Measurements from ENCODE around the gene PLGLB1. TPM values are rescaled to one million over a fixed set of nuclear protein-coding genes. Genes with fewer than 3 reads are reported as not detected.
"Not testable (repeated sequence)": the region's sequence is repeated elsewhere in the genome, so short reads cannot be mapped to it uniquely, and the experiment has no call there.

PLGLB1 gene
- total RNA-seq = 0.85 and 3.4 TPM in 2 replicates

DNA sequence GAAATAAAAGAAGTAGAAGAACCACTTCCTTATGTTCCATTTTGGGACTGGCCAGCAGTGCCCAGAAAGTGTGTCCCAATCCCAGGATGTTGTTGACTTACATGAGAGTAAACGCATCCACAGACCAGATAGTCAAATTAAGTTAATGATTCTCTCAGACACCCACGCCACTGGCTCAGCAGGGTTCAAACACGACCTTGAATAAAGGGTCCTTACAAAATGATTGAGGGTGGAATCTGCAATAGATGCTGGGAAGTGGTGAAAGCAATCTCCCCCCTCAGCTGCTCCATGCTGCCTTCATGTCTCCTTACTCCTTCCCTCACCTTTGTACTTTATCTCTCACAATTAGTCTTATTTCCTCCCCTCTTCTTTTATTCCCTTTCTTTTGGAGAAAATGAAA lies at the start of gene PLGLB1:
Gene PLGLB1, minus strand, starts transcription at position 101 of the 400 bp plus-strand sequence. Its CDS starts 61 bp downstream, at position 40.
- H3K4me3 Mint-ChIP-seq; H3K27me3 Mint-ChIP-seq; intact Hi-C loops (cut with micrococcal nuclease); H3K27ac Mint-ChIP-seq; H3K4me1 Mint-ChIP-seq; DNase-seq; H3K9me3 Mint-ChIP-seq; H3K36me3 Mint-ChIP-seq (ENCODE audit: low read depth): not testable (repeated sequence)

- intact Hi-C loops (cut with micrococcal nuclease); H3K9me3 Mint-ChIP-seq; H3K27ac Mint-ChIP-seq; H3K27me3 Mint-ChIP-seq; H3K36me3 Mint-ChIP-seq (ENCODE audit: low read depth); DNase-seq; H3K4me3 Mint-ChIP-seq; H3K4me1 Mint-ChIP-seq: not testable (repeated sequence)
Measured at GRCh38 chr2:87064305-87064704, 42.7 kb upstream of the PLGLB1 start.

- H3K9me3 Mint-ChIP-seq; intact Hi-C loops (cut with micrococcal nuclease); H3K36me3 Mint-ChIP-seq (ENCODE audit: low read depth); H3K27me3 Mint-ChIP-seq; H3K4me3 Mint-ChIP-seq; DNase-seq; H3K4me1 Mint-ChIP-seq; H3K27ac Mint-ChIP-seq: not testable (repeated sequence)
Measured at GRCh38 chr2:87063431-87063830, 41.8 kb upstream of the PLGLB1 start.

DNA sequence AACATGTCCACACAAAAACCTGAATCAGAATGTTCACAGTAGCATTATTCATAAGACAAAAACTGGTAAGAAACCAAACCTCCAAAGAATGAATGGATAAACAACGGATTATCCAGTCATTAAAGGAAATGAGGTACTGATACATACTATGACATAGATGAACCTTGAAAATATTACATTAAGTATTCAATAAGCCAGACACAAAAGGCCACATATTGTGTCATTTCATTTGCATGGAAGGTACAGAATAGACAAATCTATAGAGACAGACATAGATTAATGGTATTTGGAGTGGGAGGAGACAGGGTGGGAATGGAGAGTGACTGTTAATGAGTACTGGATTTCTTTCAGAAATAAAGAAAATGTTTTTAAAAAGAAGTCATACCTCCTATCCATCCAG lies 39.9 kb upstream of the PLGLB1 start:
- H3K27me3 Mint-ChIP-seq; H3K9me3 Mint-ChIP-seq; H3K4me3 Mint-ChIP-seq; intact Hi-C loops (cut with micrococcal nuclease); H3K27ac Mint-ChIP-seq; DNase-seq; H3K4me1 Mint-ChIP-seq; H3K36me3 Mint-ChIP-seq (ENCODE audit: low read depth): not testable (repeated sequence)

DNA sequence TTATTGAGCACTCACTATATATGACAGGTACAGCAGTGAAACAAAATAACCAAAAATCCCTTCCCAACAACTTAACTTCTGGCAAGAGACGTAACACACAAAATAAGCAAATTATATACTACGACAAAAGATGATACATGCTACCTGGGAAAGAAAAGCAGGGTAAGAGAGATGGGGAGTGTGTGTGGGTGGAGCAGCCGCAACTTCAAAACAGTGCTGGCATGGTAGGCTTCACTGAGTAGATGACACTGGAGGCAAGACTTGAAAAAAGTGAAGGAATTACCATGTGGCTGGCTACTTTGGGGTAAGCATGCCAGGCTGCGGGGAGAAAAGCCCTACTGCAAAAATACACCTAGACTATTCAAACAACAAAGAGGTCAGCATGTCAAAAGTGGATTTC lies 36.0 kb upstream of the PLGLB1 start:
- H3K27ac Mint-ChIP-seq, DNase-seq: not testable (repeated sequence)

DNA sequence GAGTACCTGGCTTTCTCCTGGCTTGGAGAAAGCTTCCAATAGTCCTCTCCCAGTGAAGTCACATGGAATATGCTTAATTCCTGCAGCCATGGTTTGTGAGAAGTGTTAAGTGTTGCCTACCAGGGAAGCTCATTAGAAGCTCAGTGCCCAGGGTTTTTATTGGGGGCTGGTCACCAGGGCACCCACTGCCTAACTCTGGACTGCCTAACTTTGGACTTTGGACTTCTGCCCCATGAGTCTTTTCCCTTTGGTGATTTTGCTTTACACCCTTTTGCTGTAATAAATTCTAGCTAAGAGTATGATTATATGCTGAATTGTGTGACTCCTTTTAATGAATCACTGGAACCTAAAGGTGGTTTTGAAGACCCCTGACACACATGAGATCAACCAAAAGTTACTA lies 35.2 kb upstream of the PLGLB1 start:
- H3K4me3 Mint-ChIP-seq; H3K27ac Mint-ChIP-seq; H3K9me3 Mint-ChIP-seq; intact Hi-C loops (cut with micrococcal nuclease); H3K27me3 Mint-ChIP-seq; H3K36me3 Mint-ChIP-seq (ENCODE audit: low read depth); H3K4me1 Mint-ChIP-seq; DNase-seq: not testable (repeated sequence)

More for the DNA sequence above, 36.0 kb upstream of the PLGLB1 start:
- H3K4me1 Mint-ChIP-seq; H3K27me3 Mint-ChIP-seq; H3K4me3 Mint-ChIP-seq; H3K9me3 Mint-ChIP-seq; intact Hi-C loops (cut with micrococcal nuclease); H3K36me3 Mint-ChIP-seq (ENCODE audit: low read depth): not testable (repeated sequence)

GRCh38 chr2:87056435-87056834 lies 34.8 kb upstream of the PLGLB1 start:
- H3K9me3 Mint-ChIP-seq; H3K36me3 Mint-ChIP-seq (ENCODE audit: low read depth); DNase-seq; intact Hi-C loops (cut with micrococcal nuclease); H3K4me3 Mint-ChIP-seq; H3K27me3 Mint-ChIP-seq; H3K4me1 Mint-ChIP-seq; H3K27ac Mint-ChIP-seq: not testable (repeated sequence)

DNA sequence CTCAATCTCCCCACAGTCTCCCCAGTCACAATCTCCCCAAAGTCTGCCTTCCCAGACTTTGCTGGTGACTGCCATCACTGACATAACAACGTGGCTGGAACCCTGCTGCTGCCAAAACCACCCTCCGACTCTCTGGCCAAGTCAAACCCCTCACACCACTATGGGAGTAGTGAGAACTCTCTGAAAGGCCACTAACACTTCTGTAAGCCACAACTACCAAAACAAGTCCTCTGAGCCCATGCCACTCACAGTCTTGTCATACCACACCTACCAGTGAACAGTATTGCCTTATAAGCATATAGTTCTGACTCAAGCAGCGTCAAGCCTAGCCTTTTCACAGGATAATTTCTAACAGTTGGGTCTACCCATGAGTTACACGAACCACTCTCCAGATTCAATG lies 32.7 kb upstream of the PLGLB1 start:
- H3K27me3 Mint-ChIP-seq = not testable (repeated sequence)

DNA sequence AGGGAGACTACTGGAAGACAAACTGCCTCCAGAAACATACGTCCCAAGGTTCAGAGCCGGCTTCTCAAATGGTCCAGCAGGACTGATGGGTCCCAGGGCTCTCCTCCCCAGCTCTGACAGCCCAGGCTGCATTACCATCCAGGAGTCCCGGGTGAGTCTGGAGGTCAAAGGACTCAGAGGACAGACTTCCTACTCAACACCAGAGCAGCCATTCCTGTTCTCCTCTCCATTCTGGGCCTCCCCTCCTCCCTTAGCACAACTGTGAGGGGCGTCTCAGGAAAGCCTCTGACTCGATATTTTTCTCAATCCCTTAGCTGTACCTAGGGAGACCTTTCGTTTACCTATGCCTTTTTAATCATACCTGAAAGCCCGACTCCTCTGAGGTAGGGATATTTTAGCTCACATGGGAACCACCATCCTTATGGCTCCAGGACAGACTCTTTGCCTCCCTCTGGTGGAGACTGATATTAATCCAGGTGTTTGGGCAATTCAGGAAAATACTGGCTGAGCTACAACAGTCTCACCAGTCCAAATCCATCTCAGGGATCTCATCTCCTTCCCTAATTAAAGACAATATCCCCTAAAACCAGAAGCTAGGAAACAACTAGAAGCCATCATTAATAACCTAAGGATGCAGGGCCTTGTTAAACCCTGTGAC lies 19.8 kb upstream of the PLGLB1 start:
- H3K4me3 Mint-ChIP-seq; intact Hi-C loops (cut with micrococcal nuclease); H3K4me1 Mint-ChIP-seq; H3K36me3 Mint-ChIP-seq (ENCODE audit: low read depth); H3K27ac Mint-ChIP-seq; H3K9me3 Mint-ChIP-seq; H3K27me3 Mint-ChIP-seq: not testable (repeated sequence)
- peak; percentile 81 for DNase-seq

More for the DNA sequence above, 32.7 kb upstream of the PLGLB1 start:
- DNase-seq; H3K9me3 Mint-ChIP-seq; intact Hi-C loops (cut with micrococcal nuclease); H3K4me1 Mint-ChIP-seq; H3K4me3 Mint-ChIP-seq; H3K36me3 Mint-ChIP-seq (ENCODE audit: low read depth): not testable (repeated sequence)
- H3K27ac Mint-ChIP-seq = peak overlapping the region; percentile 83

DNA sequence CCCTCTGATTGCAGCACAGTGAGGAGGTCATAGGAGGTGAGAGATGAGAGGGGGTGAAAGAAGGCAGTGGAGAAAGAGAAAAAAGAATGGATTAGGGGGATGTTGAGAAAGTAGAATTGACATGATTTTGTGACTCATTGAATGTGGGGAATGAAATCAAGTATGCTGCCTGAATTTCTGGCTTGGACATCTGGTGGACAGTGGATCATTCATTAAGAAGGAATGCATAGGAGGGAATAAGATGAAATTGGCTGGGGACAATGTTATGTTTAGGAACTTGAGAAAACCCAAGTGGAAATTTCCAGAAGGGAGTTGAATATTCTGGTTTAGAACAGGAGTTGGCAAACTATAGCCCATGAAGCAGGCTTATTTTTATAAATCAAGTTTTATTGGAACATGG lies 7.0 kb upstream of the PLGLB1 start:
- DNase-seq; intact Hi-C loops (cut with micrococcal nuclease); H3K27ac Mint-ChIP-seq; H3K36me3 Mint-ChIP-seq (ENCODE audit: low read depth); H3K4me3 Mint-ChIP-seq; H3K4me1 Mint-ChIP-seq; H3K9me3 Mint-ChIP-seq; H3K27me3 Mint-ChIP-seq: not testable (repeated sequence)

DNA sequence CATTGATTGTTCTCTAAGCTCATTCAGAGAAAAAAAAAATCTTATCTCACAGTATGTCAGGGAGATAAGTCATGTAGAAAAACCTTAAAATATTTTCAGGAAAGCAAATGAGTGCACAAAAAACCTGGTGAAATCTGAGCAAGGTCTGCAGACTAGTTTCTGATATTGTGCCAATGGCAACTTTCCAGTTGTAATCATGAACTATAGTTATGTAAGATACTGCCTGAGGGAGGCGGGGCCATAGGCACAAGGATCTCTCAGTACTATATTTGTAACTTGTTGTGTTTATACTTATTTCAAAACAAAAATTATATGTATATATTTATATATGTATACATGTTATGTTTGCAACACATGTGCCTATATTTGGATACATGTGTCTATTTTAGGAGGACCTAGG lies 5.2 kb upstream of the PLGLB1 start:
- H3K27ac Mint-ChIP-seq; H3K4me1 Mint-ChIP-seq; DNase-seq; intact Hi-C loops (cut with micrococcal nuclease); H3K9me3 Mint-ChIP-seq; H3K4me3 Mint-ChIP-seq; H3K36me3 Mint-ChIP-seq (ENCODE audit: low read depth); H3K27me3 Mint-ChIP-seq: not testable (repeated sequence)

GRCh38 chr2:87025927-87026326 lies 4.3 kb upstream of the PLGLB1 start:
- H3K36me3 Mint-ChIP-seq (ENCODE audit: low read depth); H3K27ac Mint-ChIP-seq; H3K27me3 Mint-ChIP-seq; DNase-seq; H3K4me1 Mint-ChIP-seq; H3K9me3 Mint-ChIP-seq; H3K4me3 Mint-ChIP-seq; intact Hi-C loops (cut with micrococcal nuclease): not testable (repeated sequence)

- intact Hi-C loops (cut with micrococcal nuclease) = not testable (repeated sequence)
Measured at GRCh38 chr2:87023988-87024615, 2.5 kb upstream of the PLGLB1 start.

GRCh38 chr2:87021043-87021442 lies 601 bp downstream of the PLGLB1 start:
- DNase-seq; H3K27ac Mint-ChIP-seq; H3K9me3 Mint-ChIP-seq; H3K4me3 Mint-ChIP-seq; H3K27me3 Mint-ChIP-seq; H3K4me1 Mint-ChIP-seq; H3K36me3 Mint-ChIP-seq (ENCODE audit: low read depth); intact Hi-C loops (cut with micrococcal nuclease): not testable (repeated sequence)

More at GRCh38 chr2:87023988-87024615, 2.5 kb upstream of the PLGLB1 start:
- H3K4me3 Mint-ChIP-seq; DNase-seq; H3K4me1 Mint-ChIP-seq; H3K27me3 Mint-ChIP-seq; H3K36me3 Mint-ChIP-seq (ENCODE audit: low read depth); H3K9me3 Mint-ChIP-seq; H3K27ac Mint-ChIP-seq: not testable (repeated sequence)

GRCh38 chr2:87019053-87019452 lies 2.6 kb downstream of the PLGLB1 start:
- H3K4me3 Mint-ChIP-seq; H3K27me3 Mint-ChIP-seq; H3K4me1 Mint-ChIP-seq; H3K9me3 Mint-ChIP-seq; DNase-seq; H3K27ac Mint-ChIP-seq; H3K36me3 Mint-ChIP-seq (ENCODE audit: low read depth); intact Hi-C loops (cut with micrococcal nuclease): not testable (repeated sequence)

Data from activated CD4-positive, alpha-beta T cell treated with anti-CD3 and anti-CD28 coated beads, Interleukin-2, amount 10 ng/mL, durations not matched to agents 24 days and 14 days (primary cell).